Esophagus (tissue), 2 donors: Measurements from ENCODE around the gene MOCS2. TPM values are rescaled to one million over a fixed set of nuclear protein-coding genes. Genes with fewer than 3 reads are reported as not detected.

Source experiments
- H3K27ac ChIP-seq, 2 donors: one replicate each; pipeline ENCODE4 v1.5.1; 2013; ENCODE audit warnings: low read depth in 2 of 2, mild to moderate bottlenecking in 2 of 2, inconsistent platforms in 1 of 2, low read length in 1 of 2, moderate library complexity in 1 of 2
- H3K27me3 ChIP-seq, 2 donors: one replicate each; pipeline ENCODE4 v1.6.1; 2013; ENCODE audit warnings: low read length in 2 of 2, control low read depth in 1 of 2, mild to moderate bottlenecking in 1 of 2; ENCODE audit not compliant: insufficient read depth in 2 of 2, control insufficient read depth in 1 of 2
- H3K36me3 ChIP-seq, 2 donors: one replicate each; pipeline ENCODE4 v1.6.1; 2013; ENCODE audit warnings: low read length in 1 of 2; ENCODE audit not compliant: control insufficient read depth in 2 of 2, insufficient read depth in 2 of 2
- H3K4me1 ChIP-seq, 2 donors: one replicate each; pipeline ENCODE4 v1.6.1; 2013; ENCODE audit warnings: low read length in 1 of 2; ENCODE audit not compliant: control insufficient read depth in 2 of 2, insufficient read depth in 2 of 2
- H3K4me3 ChIP-seq, 2 donors: one replicate each; pipeline ENCODE4 v1.5.1; 2013; ENCODE audit warnings: low read length in 2 of 2, mild to moderate bottlenecking in 2 of 2, low read depth in 1 of 2, moderate library complexity in 1 of 2
- H3K9me3 ChIP-seq, 2 donors: one replicate each; pipeline ENCODE4 v1.6.1; 2013; ENCODE audit warnings: mild to moderate bottlenecking in 2 of 2, low read depth in 1 of 2, low read length in 1 of 2, moderate library complexity in 1 of 2; ENCODE audit not compliant: control insufficient read depth in 2 of 2, insufficient read depth in 1 of 2
- WGBS, 2 donors: extraction: QIAGEN DNeasy Blood & Tissue Kit; methylation state at CpG; one replicate each; pipeline ENCODE4 v1.1.7; 2013; 5-methylcytosine and 5-hydroxymethylcytosine counted together
- polyA plus RNA-seq, 2 donors: library from polyadenylated mRNA; stranded (reverse); fragments of 200-250 nt; gene quantifications; one replicate each; pipeline ENCODE4 v1.2.3, GENCODE V29; 2013
- donor health status: healthy with polysubstance abuse.
- donor health status: Bipolar disorder and iron deficiency.

MOCS2 gene
- polyA plus RNA-seq, 2 donors: 29.6 to 55.2 TPM

DNA sequence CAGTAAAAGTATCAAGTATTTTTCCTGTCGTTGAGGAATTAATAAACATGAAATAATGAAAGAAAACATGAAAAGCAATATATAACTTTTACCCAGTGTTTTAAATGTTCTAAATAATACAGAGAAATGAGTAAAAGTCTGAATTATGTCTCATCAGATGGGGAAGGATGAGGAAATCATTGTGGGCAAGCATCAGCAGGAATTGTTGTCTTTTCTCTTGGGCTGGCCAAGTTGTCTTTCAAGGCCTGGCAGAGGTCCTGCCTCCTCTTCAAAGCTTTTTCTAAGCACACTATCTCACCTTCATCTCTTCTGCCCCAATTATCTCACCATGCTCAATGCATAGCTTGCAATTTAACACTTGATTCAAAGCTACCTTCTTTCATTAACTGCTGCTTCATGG, 41.9 kb downstream of the MOCS2 start:
- no peaks in the 10 kb centered on the region for H3K4me1 ChIP-seq
- H3K9me3 ChIP-seq: no peaks in the 10 kb centered on the region
- no peak overlapping the region for H3K27ac ChIP-seq
- no peaks in the 10 kb centered on the region for H3K27me3 ChIP-seq
- H3K4me3 ChIP-seq: no peak overlapping the region
- H3K36me3 ChIP-seq: peaks cover 2 to 4% of the 10 kb centered on the region in 2 donors
- 0 to 9% methylated on average over 1 of the region's 1 CpG for WGBS, 2 donors

DNA sequence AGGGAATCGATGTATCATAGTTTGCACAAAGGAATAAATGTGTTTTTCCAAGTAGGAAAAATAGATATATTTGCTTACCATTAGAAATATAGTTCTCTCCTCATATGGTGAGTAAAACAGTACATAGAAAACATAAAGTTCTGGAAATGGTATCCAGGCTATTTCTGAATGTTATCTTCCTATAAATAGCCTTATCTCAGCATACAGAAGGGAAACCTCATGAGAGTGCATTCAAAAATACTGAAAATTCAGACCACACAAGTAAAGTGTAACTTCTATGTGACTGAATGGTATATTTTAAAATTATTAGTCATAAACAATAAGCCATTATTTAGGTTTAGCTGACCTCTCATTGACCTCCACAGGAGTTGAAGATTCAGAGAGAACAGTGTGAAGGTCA, 43.5 kb downstream of the MOCS2 start:
- H3K4me1 ChIP-seq: no peaks in the 10 kb centered on the region
- no peaks in the 10 kb centered on the region for H3K27me3 ChIP-seq
- H3K36me3 ChIP-seq: peaks cover 4 to 6% of the 10 kb centered on the region in 2 donors
- 94 to 96% methylated on average over 1 of the region's 1 CpG for WGBS, 2 donors
- no peaks in the 10 kb centered on the region for H3K9me3 ChIP-seq
- H3K27ac ChIP-seq: no peak overlapping the region
- H3K4me3 ChIP-seq: no peak overlapping the region

DNA sequence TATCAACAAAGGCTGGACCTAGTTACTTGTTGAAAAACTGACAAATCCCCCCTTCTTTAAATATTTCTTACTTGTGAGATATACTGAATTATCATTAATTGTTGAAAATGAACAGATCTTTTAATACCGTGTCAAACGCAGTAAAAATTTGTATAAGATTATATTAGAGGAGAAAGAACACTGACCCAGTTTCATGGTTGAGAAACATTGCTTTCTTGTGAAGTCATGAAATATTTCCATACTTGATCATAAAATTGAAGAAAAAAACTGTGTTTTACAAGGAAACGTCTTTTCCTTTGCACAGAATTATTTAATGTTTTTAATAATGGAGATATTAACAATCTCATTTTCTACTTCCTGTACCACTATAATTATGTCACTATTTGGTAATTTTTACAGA, 45.8 kb downstream of the MOCS2 start:
- H3K27me3 ChIP-seq: no peaks in the 10 kb centered on the region
- H3K9me3 ChIP-seq: no peaks in the 10 kb centered on the region
- H3K36me3 ChIP-seq: peaks cover 9 to 12% of the 10 kb centered on the region in 2 donors
- no peak overlapping the region for H3K27ac ChIP-seq
- 83 to 87% methylated on average over 3 of the region's 3 CpGs for WGBS, 2 donors
- H3K4me3 ChIP-seq: no peak overlapping the region
- H3K4me1 ChIP-seq: no peaks in the 10 kb centered on the region

DNA sequence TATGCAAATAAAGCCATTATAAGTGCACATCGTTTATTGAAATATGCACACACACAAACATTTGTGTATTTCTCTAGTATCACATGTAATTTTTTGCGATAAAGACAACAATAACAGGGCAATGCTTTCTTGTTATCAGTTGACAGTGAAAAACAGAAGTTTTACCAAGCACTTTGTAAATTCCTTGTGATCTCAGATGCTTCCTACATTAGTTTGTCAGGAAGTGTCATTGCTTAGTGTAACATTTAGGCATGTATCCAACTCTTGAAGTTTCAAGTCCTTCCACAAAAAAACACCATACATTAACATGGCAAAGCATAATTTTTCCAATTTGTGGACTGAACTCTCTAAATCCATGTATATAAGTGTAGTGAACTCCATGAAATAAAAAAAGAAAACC, 46.4 kb downstream of the MOCS2 start:
- Histone ChIP-seq H3K27ac (no peak overlapping the region), H3K4me3 (no peak overlapping the region), H3K36me3 (peaks cover 9 to 10% of the 10 kb centered on the region in 2 donors), H3K27me3 (no peaks in the 10 kb centered on the region), H3K9me3 (no peaks in the 10 kb centered on the region), H3K4me1 (no peaks in the 10 kb centered on the region)
- 84 to 88% methylated on average over 2 of the region's 2 CpGs for WGBS, 2 donors

DNA sequence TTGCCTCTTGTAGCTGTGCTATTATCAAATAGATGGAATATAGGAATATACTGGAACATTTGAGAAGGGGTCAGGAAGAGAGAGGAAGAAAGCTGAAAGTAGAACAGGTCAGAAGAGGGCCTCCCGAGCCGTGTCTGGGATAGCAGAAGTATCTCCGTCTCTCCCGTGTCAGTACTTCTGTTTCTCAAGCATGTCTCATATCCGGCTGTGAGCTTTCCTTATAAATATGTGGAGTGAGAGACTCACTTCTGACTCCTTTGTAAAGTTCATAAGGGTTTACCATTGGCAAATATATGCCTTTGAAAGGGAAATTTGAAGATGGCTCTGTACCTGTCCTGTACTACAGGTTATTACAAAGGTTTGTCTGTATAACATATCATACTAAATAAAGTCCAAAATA, 50.3 kb downstream of the MOCS2 start:
- H3K9me3 ChIP-seq: no peaks in the 10 kb centered on the region
- peaks cover 7 to 10% of the 10 kb centered on the region in 2 donors for H3K36me3 ChIP-seq
- H3K27me3 ChIP-seq: no peaks in the 10 kb centered on the region
- WGBS, 2 donors: 94 to 95% methylated on average over 5 of the region's 5 CpGs
- H3K4me3 ChIP-seq: no peak overlapping the region
- H3K27ac ChIP-seq: no peak overlapping the region
- H3K4me1 ChIP-seq: no peaks in the 10 kb centered on the region

DNA sequence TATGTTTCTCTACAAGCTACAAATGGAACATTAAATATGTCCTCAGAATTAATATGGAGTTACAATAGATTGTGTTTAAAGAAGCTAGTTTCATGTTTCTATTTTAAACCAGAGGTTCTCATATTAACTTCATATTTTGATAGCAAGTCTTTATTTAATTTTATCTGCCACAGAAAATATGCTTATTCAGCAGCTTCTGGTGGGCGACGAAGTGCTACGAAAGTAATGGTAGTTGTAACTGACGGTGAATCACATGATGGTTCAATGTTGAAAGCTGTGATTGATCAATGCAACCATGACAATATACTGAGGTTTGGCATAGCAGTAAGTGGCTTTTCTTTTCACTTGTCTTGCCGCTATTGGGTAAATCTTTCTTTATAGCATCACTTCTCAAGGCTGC, 54.2 kb downstream of the MOCS2 start:
- WGBS, 2 donors: 80 to 86% methylated on average over 5 of the region's 5 CpGs
- no peaks in the 10 kb centered on the region for H3K27me3 ChIP-seq
- no peaks in the 10 kb centered on the region for H3K9me3 ChIP-seq
- H3K4me1 ChIP-seq: no peaks in the 10 kb centered on the region
- peaks cover 0 to under 1% of the 10 kb centered on the region in 2 donors for H3K36me3 ChIP-seq
- no peak overlapping the region for H3K4me3 ChIP-seq
- H3K27ac ChIP-seq: no peak overlapping the region

DNA sequence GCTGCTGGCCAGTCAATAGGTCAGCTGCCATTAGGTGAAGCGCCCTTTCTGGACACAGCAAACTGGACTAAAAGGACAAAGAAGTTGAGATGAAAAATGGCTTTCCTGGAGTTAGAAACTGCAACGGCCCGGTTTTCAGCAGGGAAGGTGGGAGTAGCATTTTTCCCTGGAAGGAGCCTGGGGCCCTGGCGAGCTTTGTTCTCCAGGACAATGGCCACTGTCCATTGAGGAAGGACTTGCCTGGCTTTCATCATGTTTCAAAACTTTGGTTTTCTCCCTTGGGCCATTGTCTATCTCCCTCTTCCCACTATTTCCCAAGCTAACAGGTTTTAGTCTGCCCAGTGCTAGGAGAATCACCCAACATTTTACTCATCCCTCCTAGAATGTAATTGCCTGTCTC, 56.2 kb downstream of the MOCS2 start:
- no peak overlapping the region for H3K27ac ChIP-seq
- no peaks in the 10 kb centered on the region for H3K9me3 ChIP-seq
- H3K27me3 ChIP-seq: no peaks in the 10 kb centered on the region
- H3K36me3 ChIP-seq: no peaks in the 10 kb centered on the region
- 88 to 94% methylated on average over 4 of the region's 4 CpGs for WGBS, 2 donors
- H3K4me1 ChIP-seq: no peaks in the 10 kb centered on the region
- H3K4me3 ChIP-seq: no peak overlapping the region

DNA sequence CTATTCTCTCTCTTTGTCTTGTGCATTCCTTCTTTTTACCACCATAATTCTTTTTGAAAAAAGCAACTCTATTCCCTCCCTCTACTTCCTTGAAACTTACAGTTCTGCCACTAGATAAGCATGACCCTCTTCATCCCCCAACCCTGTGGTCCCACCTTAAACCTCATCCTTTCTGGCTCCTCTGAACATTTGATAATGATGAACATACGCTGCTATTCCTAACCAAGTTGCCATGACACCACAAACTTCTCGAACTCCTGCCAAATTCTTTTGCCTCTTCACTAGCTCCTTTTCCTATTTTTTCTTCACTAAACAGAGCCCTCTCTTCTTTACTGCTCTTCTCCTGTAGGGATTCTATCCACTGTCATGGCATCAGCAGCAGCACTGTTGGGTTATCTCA, 57.1 kb downstream of the MOCS2 start:
- H3K27ac ChIP-seq: no peak overlapping the region
- WGBS, 2 donors: 75 to 82% methylated on average over 2 of the region's 2 CpGs
- no peaks in the 10 kb centered on the region for H3K4me1 ChIP-seq
- H3K9me3 ChIP-seq: no peaks in the 10 kb centered on the region
- H3K36me3 ChIP-seq: no peaks in the 10 kb centered on the region
- no peaks in the 10 kb centered on the region for H3K27me3 ChIP-seq
- no peak overlapping the region for H3K4me3 ChIP-seq

DNA sequence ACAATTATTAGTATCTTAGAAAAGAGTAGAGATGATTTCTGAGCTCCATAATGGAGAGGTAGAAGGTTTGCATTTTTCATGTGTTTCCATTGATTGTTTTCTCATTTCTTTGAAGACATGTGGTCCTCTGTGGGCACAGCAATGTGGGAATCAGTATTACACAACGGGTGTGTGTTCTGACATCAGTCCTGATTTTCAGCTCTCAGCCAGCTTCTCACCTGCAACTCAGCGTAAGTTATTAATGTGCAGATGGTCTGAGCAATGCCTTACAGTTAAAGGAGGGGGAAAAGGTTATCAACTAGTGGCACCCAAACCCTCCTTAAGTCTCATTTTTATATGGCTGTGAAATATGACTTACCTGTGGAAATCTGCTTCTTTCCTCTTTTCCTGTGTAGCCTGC, 61.3 kb downstream of the MOCS2 start:
- 88 to 89% methylated on average over 2 of the region's 2 CpGs for WGBS, 2 donors
- no peaks in the 10 kb centered on the region for H3K27me3 ChIP-seq
- H3K4me3 ChIP-seq: no peak overlapping the region
- H3K36me3 ChIP-seq: no peaks in the 10 kb centered on the region
- no peak overlapping the region for H3K27ac ChIP-seq
- no peaks in the 10 kb centered on the region for H3K9me3 ChIP-seq
- H3K4me1 ChIP-seq: no peaks in the 10 kb centered on the region
